Rectal smooth muscle tissue (tissue), 1 donor: ENCODE measurements around the gene FERMT2.
"Not testable (repeated sequence)": the region's sequence is repeated elsewhere in the genome, so short reads cannot be mapped to it uniquely, and the experiment has no call there.

Source experiments
- H3K27ac ChIP-seq: one replicate; pipeline ENCODE4 v1.7.0; 2013; ENCODE audit warnings: low read depth, low read length, inconsistent platforms
- H3K27me3 ChIP-seq: one replicate; pipeline ENCODE4 v1.7.0; 2013; ENCODE audit warnings: low read length; ENCODE audit not compliant: control insufficient read depth, insufficient read depth
- H3K36me3 ChIP-seq: one replicate; pipeline ENCODE4 v1.7.0; 2013; ENCODE audit warnings: low read length; ENCODE audit not compliant: control insufficient read depth, insufficient read depth
- H3K4me1 ChIP-seq: one replicate; pipeline ENCODE4 v1.7.0; 2013; ENCODE audit warnings: low read length; ENCODE audit not compliant: control insufficient read depth, insufficient read depth
- H3K4me3 ChIP-seq: one replicate; pipeline ENCODE4 v1.7.0; 2013; ENCODE audit warnings: low read length
- H3K9ac ChIP-seq: one replicate; pipeline ENCODE4 v1.7.0; 2013; ENCODE audit warnings: low read length

The FERMT2 gene

DNA sequence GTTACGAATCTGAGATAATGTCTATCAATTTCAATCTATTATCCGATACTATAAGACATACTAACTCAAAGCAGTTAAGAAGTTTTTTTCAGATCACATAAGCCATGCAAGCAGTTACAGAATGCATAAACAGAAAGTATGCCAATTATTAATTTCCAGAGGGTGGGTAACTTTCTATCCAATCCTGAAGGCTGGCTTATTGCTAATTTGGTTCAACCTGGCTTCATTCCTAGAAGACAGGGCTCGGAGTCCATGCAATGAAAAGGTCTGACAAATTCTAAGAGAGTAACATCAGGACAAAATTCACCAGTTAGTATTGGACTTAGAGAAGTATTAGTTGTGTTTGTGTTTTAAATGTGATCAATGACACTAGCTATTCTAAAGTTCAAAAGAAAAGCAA is 15.0 kb downstream of the FERMT2 start:
- Histone ChIP-seq H3K9ac (no peak overlapping the region), H3K27ac (no peak overlapping the region), H3K4me3 (no peak overlapping the region), H3K4me1 (peaks cover 34% of the 10 kb centered on the region), H3K36me3 (no peaks in the 10 kb centered on the region), H3K27me3 (no peaks in the 10 kb centered on the region)

DNA sequence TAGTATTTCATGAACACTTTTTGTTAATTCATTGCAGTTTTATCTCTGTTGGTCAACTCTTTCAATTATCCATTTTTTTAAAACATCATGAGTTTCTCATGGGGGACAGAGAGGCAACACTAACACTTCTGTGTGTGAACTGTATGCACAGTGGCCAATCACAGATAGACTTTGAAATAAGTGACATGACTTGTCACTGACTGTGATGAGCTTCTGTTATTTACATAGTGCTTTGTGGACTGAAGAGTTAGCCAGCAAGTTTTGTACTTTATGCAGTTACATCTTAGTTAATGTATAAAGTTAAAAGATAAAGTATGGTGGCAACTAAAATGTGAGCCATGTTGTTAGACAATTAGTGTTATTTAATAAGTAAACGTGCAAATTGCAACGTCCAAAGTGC is 16.1 kb downstream of the FERMT2 start:
- no peaks in the 10 kb centered on the region for H3K27me3 ChIP-seq
- H3K27ac ChIP-seq: no peak overlapping the region
- H3K4me3 ChIP-seq: no peak overlapping the region
- H3K9ac ChIP-seq: no peak overlapping the region
- H3K4me1 ChIP-seq: peaks cover 32% of the 10 kb centered on the region
- no peaks in the 10 kb centered on the region for H3K36me3 ChIP-seq

DNA sequence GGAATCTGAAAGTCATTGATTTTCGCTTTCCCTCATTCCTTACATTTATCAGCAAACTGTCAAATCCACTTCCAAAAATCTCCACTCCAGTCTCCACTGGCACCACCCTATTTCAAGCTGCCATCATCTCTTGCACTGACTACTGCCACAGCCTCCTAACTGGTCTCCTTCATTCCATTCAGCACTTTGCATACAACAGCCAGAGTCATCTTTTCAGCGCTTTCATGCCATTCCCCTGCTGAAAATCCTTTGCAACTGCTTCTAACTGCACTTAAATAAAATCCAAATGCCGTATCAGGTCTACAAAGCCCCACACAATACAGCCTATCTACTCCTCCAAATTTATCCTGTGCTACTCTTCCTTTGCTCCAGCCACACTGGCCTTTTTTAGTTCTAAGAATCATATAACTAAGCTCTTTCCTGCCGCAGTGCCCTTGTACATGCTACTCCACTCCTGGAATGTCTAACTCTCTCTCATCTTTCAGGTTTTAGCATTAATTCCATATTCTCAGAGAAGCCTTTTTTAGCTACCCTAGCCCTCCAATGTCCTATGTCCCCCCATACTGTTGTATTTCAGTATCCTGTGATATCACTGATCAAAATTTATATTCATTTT is 21.6 kb downstream of the FERMT2 start:
- Histone ChIP-seq H3K9ac (no peak overlapping the region), H3K27me3 (no peaks in the 10 kb centered on the region), H3K4me3 (no peak overlapping the region), H3K36me3 (no peaks in the 10 kb centered on the region), H3K27ac (no peak overlapping the region), H3K4me1 (peaks cover 18% of the 10 kb centered on the region)

DNA sequence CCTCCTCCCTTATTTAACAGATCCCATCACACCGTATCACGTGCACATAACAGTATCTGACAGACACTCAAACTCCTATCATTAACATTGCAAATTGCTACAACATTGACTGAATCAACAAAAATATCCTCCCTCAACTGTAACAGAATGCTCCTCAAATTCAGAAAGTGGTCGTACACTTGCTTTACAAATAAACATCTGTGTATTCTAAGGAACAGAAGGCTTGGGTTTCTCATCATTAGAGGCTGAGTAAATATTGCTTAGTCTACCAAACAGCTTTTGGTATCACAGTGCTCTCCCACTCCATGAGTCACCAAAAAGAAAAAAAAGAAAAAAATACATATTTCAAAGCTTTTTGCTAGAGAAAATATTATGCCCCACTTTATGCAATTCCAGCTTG is 23.9 kb downstream of the FERMT2 start:
- Histone ChIP-seq H3K9ac (no peak overlapping the region), H3K4me3 (no peak overlapping the region), H3K27me3 (no peaks in the 10 kb centered on the region), H3K27ac (no peak overlapping the region), H3K36me3 (no peaks in the 10 kb centered on the region), H3K4me1 (peaks cover 27% of the 10 kb centered on the region)

DNA sequence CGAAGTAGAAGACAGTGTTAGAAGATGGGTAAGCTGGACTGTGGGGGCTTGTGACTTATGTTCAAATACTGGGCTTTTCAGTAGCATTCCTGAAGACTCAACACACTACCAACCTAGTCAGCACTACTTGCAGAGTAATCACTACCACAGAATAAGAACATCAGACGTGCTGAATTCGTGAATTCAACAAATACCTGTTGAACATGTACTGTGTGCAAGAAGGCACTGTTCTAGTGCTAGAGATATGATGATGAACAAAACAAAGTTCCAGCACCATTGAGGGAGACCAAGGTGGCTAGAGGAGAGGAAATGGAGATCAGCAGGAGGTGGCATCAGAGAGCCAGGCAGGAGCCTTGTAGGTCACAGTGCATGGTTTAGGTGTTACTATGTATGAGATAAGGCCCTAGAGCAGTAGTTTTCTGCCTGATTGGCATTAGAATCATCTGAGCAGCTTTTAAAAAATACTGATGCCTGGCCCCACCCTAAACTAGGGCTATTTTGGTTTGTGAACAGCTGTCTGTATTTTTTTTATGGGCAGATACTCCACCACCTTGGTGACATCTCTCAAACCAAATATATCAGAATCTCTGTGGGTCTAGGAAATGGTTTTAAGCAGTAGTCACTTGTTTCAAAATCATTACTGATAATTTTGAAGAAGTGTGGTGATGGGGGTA is 26.8 kb downstream of the FERMT2 start:
- Histone ChIP-seq H3K27me3 (no peaks in the 10 kb centered on the region), H3K9ac (no peak overlapping the region), H3K4me1 (peaks cover 25% of the 10 kb centered on the region), H3K4me3 (no peak overlapping the region), H3K27ac (no peak overlapping the region), H3K36me3 (no peaks in the 10 kb centered on the region)

DNA sequence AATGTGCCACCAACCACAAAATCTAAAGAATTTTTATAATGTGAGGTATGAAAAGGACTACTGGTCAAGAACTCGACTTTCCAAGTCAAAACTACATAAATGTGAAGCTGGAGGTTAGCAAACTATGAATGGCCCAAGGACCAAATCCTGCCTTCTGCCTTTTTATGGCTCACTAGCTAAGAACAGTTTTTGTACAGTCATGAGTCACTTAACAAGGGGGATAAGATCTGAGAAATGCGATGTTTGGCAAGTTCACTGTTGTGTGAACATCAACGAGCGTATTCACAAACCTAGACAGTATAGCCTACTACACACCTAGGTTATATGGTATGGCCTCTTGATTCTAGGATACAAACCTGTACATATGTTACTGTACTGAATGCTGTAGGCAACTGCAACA is 28.2 kb downstream of the FERMT2 start:
- H3K9ac ChIP-seq: no peak overlapping the region
- H3K36me3 ChIP-seq: no peaks in the 10 kb centered on the region
- H3K27ac ChIP-seq: peak overlapping the region; percentile 32
- peaks cover 22% of the 10 kb centered on the region for H3K4me1 ChIP-seq
- no peak overlapping the region for H3K4me3 ChIP-seq
- H3K27me3 ChIP-seq: no peaks in the 10 kb centered on the region

DNA sequence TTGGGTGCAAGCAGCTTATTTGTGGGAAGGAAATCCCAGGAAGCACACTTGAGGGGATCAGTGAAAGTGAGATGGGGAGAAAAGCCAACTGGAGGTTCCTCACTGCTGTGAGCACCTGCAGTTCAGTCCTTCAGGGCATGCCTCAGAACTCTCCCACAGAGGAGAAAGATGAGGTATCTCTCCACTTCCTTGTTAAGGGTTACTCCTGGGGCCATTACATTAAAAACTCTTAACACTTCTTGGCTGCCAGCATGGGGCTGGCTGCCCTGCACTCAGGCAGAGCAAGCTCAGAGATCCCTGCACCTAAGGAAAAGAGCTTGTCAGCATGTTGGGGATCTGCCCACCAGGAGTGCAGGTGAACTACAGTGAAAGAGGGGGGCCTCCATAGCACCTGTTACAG is 28.8 kb downstream of the FERMT2 start:
- Histone ChIP-seq H3K4me1 (peaks cover 18% of the 10 kb centered on the region), H3K27ac (peak overlapping the region; percentile 32), H3K27me3 (no peaks in the 10 kb centered on the region), H3K4me3 (no peak overlapping the region), H3K36me3 (no peaks in the 10 kb centered on the region), H3K9ac (no peak overlapping the region)

DNA sequence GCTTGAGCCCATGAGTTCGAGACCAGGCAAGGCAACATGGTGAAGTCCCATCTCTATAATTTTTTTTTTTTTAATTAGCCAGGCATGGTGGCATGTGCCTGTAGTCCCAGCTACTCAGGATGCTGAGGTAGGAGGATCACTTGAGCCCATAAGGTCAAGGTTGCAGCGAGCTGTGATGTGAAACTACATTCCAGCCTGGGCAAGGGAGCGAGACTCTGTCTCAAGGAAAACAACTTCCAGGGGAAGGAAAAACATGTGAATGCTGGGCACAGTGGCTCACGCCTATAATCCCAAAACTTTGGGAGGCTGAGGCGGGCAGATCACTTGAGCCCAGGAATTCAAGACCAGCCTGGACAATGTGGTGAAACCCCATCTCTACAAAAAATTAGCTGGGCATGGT is 30.4 kb downstream of the FERMT2 start:
- H3K4me1 ChIP-seq: peaks cover 15% of the 10 kb centered on the region
- H3K36me3 ChIP-seq, H3K4me3 ChIP-seq, H3K27me3 ChIP-seq, H3K9ac ChIP-seq, H3K27ac ChIP-seq: not testable (repeated sequence)

DNA sequence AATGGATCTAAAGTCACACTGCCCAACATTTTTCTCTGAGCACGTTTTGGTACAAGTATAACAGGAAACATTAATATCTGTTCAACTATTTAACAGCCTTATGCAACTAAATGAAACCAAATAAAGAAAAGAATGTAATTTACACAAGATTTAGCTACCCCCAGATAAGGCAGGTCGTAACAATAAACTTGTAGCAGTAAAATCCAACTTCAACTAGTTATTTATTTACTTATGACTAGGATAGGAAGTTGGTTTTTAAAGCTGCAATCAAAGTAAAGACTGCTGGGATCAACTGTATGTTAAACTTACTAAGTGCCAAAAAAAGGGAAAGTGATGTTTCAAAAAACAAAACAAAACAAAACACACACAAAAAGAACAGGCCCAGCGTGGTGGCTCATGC is 30.9 kb downstream of the FERMT2 start:
- H3K36me3 ChIP-seq: no peaks in the 10 kb centered on the region
- H3K4me1 ChIP-seq: peaks cover 15% of the 10 kb centered on the region
- no peak overlapping the region for H3K27ac ChIP-seq
- H3K27me3 ChIP-seq: no peaks in the 10 kb centered on the region
- no peak overlapping the region for H3K9ac ChIP-seq
- no peak overlapping the region for H3K4me3 ChIP-seq

DNA sequence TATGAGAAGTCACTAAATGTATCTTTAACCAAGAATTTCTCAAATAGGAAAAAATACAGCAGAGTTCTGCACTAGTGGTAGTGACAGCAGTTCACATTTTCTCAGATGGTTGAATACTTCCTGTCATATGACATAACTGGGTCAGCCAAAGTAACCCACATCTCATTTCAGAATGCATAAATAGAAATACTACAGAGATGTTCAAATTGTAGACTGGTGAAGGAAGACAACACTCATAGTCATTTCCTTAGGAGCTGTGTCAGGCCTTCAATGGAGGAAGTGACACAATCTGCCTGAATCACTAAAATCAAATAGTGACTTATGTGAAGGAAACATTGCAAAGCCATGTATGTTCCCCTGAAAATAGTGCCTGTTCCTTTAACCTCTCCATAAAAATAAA is 32.4 kb downstream of the FERMT2 start:
- Histone ChIP-seq H3K4me3 (no peak overlapping the region), H3K9ac (no peak overlapping the region), H3K36me3 (no peaks in the 10 kb centered on the region), H3K27me3 (no peaks in the 10 kb centered on the region), H3K27ac (no peak overlapping the region), H3K4me1 (peaks cover 14% of the 10 kb centered on the region)

DNA sequence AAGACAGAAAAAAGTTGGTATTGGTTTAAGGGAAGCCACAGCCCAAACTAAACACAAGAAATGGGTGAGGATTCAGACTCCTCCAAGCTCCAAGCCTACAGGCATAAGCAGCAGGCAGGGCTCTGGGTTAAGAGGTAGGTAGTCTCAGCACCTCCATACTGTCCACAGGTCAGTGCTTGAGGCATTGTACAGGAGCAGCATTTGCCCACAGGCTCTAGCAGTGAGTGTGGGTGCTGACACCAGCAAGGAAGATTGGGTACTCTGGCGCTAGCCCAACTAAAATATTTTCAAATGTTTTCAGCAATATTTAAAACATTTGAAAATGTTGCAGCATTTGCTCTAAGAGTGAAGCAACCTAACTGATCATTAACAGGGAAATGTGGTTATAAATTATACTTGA is 33.1 kb downstream of the FERMT2 start:
- Histone ChIP-seq H3K27ac (no peak overlapping the region), H3K4me1 (peaks cover 7% of the 10 kb centered on the region), H3K9ac (no peak overlapping the region), H3K36me3 (no peaks in the 10 kb centered on the region), H3K4me3 (no peak overlapping the region), H3K27me3 (no peaks in the 10 kb centered on the region)

DNA sequence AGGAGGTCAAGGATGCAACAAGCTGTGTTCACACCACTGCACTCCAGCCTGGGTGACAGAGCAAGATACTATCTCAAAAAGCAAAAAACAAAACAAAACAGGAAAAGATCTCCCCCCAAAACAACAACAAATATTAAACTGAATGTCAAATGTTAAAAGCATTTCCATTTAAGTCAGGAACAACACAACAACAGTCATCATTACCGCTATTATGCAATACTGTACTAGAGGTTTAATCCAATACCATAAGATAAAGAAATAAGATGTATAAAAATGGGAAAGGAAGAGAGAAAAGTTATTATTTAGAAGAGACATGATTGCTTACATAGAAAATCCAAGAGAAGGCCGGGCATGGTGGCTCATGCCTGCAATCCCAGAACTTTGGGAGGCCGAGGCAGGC is 36.6 kb downstream of the FERMT2 start:
- peaks cover 14% of the 10 kb centered on the region for H3K4me1 ChIP-seq
- no peak overlapping the region for H3K9ac ChIP-seq
- no peak overlapping the region for H3K27ac ChIP-seq
- no peaks in the 10 kb centered on the region for H3K27me3 ChIP-seq
- H3K36me3 ChIP-seq: no peaks in the 10 kb centered on the region
- H3K4me3 ChIP-seq: no peak overlapping the region

DNA sequence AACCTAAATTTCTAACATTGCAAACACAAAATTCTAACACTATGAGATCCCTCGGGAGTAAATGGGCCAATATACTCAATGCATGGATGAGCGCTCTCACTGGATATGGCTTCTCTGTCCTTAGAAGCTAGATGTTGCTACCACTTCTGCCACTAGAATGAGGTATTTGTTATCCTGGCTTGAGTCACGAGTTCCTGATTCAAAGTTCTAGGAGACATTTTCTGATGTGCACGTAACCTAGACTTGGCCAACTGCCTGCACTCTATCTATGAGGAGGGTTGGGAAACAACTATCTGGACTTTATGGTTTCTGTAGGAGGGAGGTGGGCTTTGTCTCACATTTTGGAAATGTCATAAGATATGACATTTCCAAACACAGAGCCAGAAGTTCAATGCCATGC is 37.6 kb downstream of the FERMT2 start:
- Histone ChIP-seq H3K27ac (no peak overlapping the region), H3K9ac (no peak overlapping the region), H3K36me3 (no peaks in the 10 kb centered on the region), H3K4me3 (no peak overlapping the region), H3K4me1 (peaks cover 14% of the 10 kb centered on the region), H3K27me3 (no peaks in the 10 kb centered on the region)
